ENCODE results near the gene MYO7A. TPM values are rescaled to one million over a fixed set of nuclear protein-coding genes. Genes with fewer than 3 reads are reported as not detected.

The MYO7A gene
- total RNA-seq, 1 donor = 0.27 TPM

- no peak for DNase-seq (ENCODE audit: low read depth in 2 of 3, low spot score in 2 of 3)
These were observed 16.3 kb downstream of the MYO7A start for GRCh38 chr11:77144196-77144856.

- no peak for DNase-seq (ENCODE audit: low read depth in 2 of 3, low spot score in 2 of 3)
These were observed 16.9 kb downstream of the MYO7A start for GRCh38 chr11:77144857-77145428.

GRCh38 chr11:77146261-77147035 is 18.4 kb downstream of the MYO7A start:
- DNase-seq (ENCODE audit: low read depth in 2 of 3, low spot score in 2 of 3) = no peak

GRCh38 chr11:77147036-77147315 is 18.9 kb downstream of the MYO7A start:
- DNase-seq (ENCODE audit: low read depth in 2 of 3, low spot score in 2 of 3) = no peak

GRCh38 chr11:77147668-77148321 is 19.7 kb downstream of the MYO7A start:
- peak in 2 of 3 donors; percentile 72 to 77 for DNase-seq (ENCODE audit: low read depth in 2 of 3, low spot score in 2 of 3)

- DNase-seq (ENCODE audit: low read depth in 2 of 3, low spot score in 2 of 3) = no peak
These were observed 21.1 kb downstream of the MYO7A start for GRCh38 chr11:77148963-77149715.

GRCh38 chr11:77149716-77150392 is 21.8 kb downstream of the MYO7A start:
- DNase-seq (ENCODE audit: low read depth in 2 of 3, low spot score in 2 of 3) = no peak

GRCh38 chr11:77150836-77151235 is 22.8 kb downstream of the MYO7A start:
- no peak for DNase-seq (ENCODE audit: low read depth in 2 of 3, low spot score in 2 of 3)

GRCh38 chr11:77151804-77152509 is 23.9 kb downstream of the MYO7A start:
- DNase-seq (ENCODE audit: low read depth in 2 of 3, low spot score in 2 of 3) = peak in 2 of 3 donors; percentile 80 to 95

GRCh38 chr11:77152846-77153245 is 24.8 kb downstream of the MYO7A start:
- peak in 1 of 3 donors; percentile 31 for DNase-seq (ENCODE audit: low read depth in 2 of 3, low spot score in 2 of 3)

GRCh38 chr11:77153276-77154185 is 25.5 kb downstream of the MYO7A start:
- DNase-seq (ENCODE audit: low read depth in 2 of 3, low spot score in 2 of 3) = no peak

GRCh38 chr11:77154381-77155081 is 26.5 kb downstream of the MYO7A start:
- DNase-seq (ENCODE audit: low read depth in 2 of 3, low spot score in 2 of 3) = peak in 2 of 3 donors; percentile 45 to 67

GRCh38 chr11:77155082-77155475 is 27.0 kb downstream of the MYO7A start:
- peak in 1 of 3 donors; percentile 45 for DNase-seq (ENCODE audit: low read depth in 2 of 3, low spot score in 2 of 3)

GRCh38 chr11:77155556-77156130 is 27.6 kb downstream of the MYO7A start:
- no peak for DNase-seq (ENCODE audit: low read depth in 2 of 3, low spot score in 2 of 3)

- DNase-seq (ENCODE audit: low read depth in 2 of 3, low spot score in 2 of 3) = no peak
These were observed 28.6 kb downstream of the MYO7A start for GRCh38 chr11:77156396-77157195.

- DNase-seq (ENCODE audit: low read depth in 2 of 3, low spot score in 2 of 3) = no peak
These were observed 30.1 kb downstream of the MYO7A start for GRCh38 chr11:77158041-77158695.

Measured in hematopoietic multipotent progenitor cell (in vitro differentiated cells).